HG02840 (cell line): ENCODE data around the gene MAP3K15.

Experiments
- ATAC-seq: cut with Tn5 transposase; IDR thresholded peaks from one replicate; pipeline ENCODE4 v1.9.1; 2021; ENCODE audit warnings: mild to moderate bottlenecking, moderate library complexity, moderate number of reproducible peaks; ENCODE audit not compliant: unreplicated experiment, low FRiP score

The MAP3K15 gene

GRCh38 chrX:19514791-19515614 is at the start of gene MAP3K15:
TSS of gene MAP3K15 (minus strand) at chrX:19515508. CDS start at chrX:19515261, 247 bp downstream.
- ATAC-seq = no peak

- ATAC-seq = no peak
These were observed 49.3 kb upstream of the MAP3K15 start for GRCh38 chrX:19564606-19565005.

GRCh38 chrX:19563746-19564145 is 48.4 kb upstream of the MAP3K15 start:
- ATAC-seq = no peak

GRCh38 chrX:19563327-19563726 is 48.0 kb upstream of the MAP3K15 start:
- no peak for ATAC-seq

- no peak for ATAC-seq
These were observed 45.3 kb upstream of the MAP3K15 start for GRCh38 chrX:19560611-19561010.

GRCh38 chrX:19557822-19558221 is 42.5 kb upstream of the MAP3K15 start:
- no peak for ATAC-seq

- no peak for ATAC-seq
These were observed 40.9 kb upstream of the MAP3K15 start for GRCh38 chrX:19556202-19556601.

GRCh38 chrX:19555683-19556082 is 40.4 kb upstream of the MAP3K15 start:
- no peak for ATAC-seq

GRCh38 chrX:19555236-19555635 is 39.9 kb upstream of the MAP3K15 start:
- ATAC-seq = no peak

GRCh38 chrX:19554786-19555185 is 39.5 kb upstream of the MAP3K15 start:
- no peak for ATAC-seq

GRCh38 chrX:19552793-19553192 is 37.5 kb upstream of the MAP3K15 start:
- ATAC-seq = no peak

GRCh38 chrX:19549838-19550237 is 34.5 kb upstream of the MAP3K15 start:
- no peak for ATAC-seq

- no peak for ATAC-seq
These were observed 33.6 kb upstream of the MAP3K15 start for GRCh38 chrX:19548934-19549333.

- ATAC-seq = no peak
These were observed 33.0 kb upstream of the MAP3K15 start for GRCh38 chrX:19548279-19548678.

GRCh38 chrX:19545651-19546050 is 30.3 kb upstream of the MAP3K15 start:
- ATAC-seq = no peak

- no peak for ATAC-seq
These were observed 29.5 kb upstream of the MAP3K15 start for GRCh38 chrX:19544693-19545305.

- ATAC-seq = no peak
These were observed 28.7 kb upstream of the MAP3K15 start for GRCh38 chrX:19543951-19544381.

- ATAC-seq = no peak
These were observed 27.9 kb upstream of the MAP3K15 start for GRCh38 chrX:19543020-19543715.

GRCh38 chrX:19541931-19542330 is 26.6 kb upstream of the MAP3K15 start:
- ATAC-seq = no peak

GRCh38 chrX:19541196-19541595 is 25.9 kb upstream of the MAP3K15 start:
- no peak for ATAC-seq

- no peak for ATAC-seq
These were observed 24.8 kb upstream of the MAP3K15 start for GRCh38 chrX:19540076-19540475.
